ENCODE results near the gene ZNF385C. TPM values are rescaled to one million over a fixed set of nuclear protein-coding genes. Genes with fewer than 3 reads are reported as not detected.

The ZNF385C gene
- total and polyA plus RNA-seq, 2 donors (not counting 1 experiment from before 2014, with no cell fraction given) = 0.33 to 1.1 TPM

GRCh38 chr17:42060231-42060630, 38.0 kb downstream of the ZNF385C start:
- H3K4me3 ChIP-seq (ENCODE audit: control extremely low read depth in 1 of 5, extremely low read depth in 1 of 5, insufficient read depth in 1 of 5, low read depth in 2 of 5, low read length in 4 of 5) = no peak overlapping the region
- Mint-ChIP-seq H3K27ac (no peak overlapping the region), H3K27me3 (no peaks in the 10 kb centered on the region), H3K4me3 (no peak overlapping the region), H3K9me3 (ENCODE audit: insufficient read depth) (no peaks in the 10 kb centered on the region), H3K4me1 (peaks cover 15% of the 10 kb centered on the region)
- peaks cover 0 to 19% (median 0%) of the 10 kb centered on the region in 3 donors for H3K9me3 ChIP-seq (ENCODE audit: control extremely low read depth in 1 of 3, control insufficient read depth in 2 of 3, insufficient read depth in 1 of 3, low read length in 2 of 3)
- no peaks in the 10 kb centered on the region for H3K79me2 ChIP-seq (ENCODE audit: control insufficient read depth, insufficient read depth, low read length)
- H3K9ac ChIP-seq (ENCODE audit: low read length) = no peak overlapping the region
- ChIA-PET POLR2A (interaction anchor here (0.5 to 0.6 kb wide), 2 partner anchors 32 to 95 kb away, joined by 3 to 7 read pairs; no protein-coding TSS in a partner anchor), CTCF (interaction anchor here (1.0 kb wide), 1 partner anchor 97 kb away, joined by 4 read pairs; no protein-coding TSS in a partner anchor)
- H4K20me1 ChIP-seq (ENCODE audit: control insufficient read depth, insufficient read depth, low read length, poor library complexity, severe bottlenecking) = no peaks in the 10 kb centered on the region
- no peak overlapping the region for H2AFZ ChIP-seq (ENCODE audit: insufficient read depth, low read depth, low read length, poor library complexity, severe bottlenecking)
- no peak overlapping the region for H3K27ac ChIP-seq (ENCODE audit: low read length in 2 of 2)
- ATAC-seq (ENCODE audit: low read depth) (no peak), DNase-seq (no peak)
- H3K36me3 ChIP-seq (replicated peaks in 1 of 2; ENCODE audit: control extremely low read depth in 1 of 2, control insufficient read depth in 1 of 2, extremely low read depth in 1 of 2, insufficient read depth in 2 of 2, low read length in 1 of 2) = no peaks in the 10 kb centered on the region
- no peak for TF ChIP-seq EZH2 (IDR thresholded peaks at IDR 0.05; ENCODE audit: borderline replicate concordance, insufficient read depth, low read depth, low read length, poor library complexity, severe bottlenecking)
- no peak for TF ChIP-seq CTCF (IDR thresholded peaks at IDR 0.05)
- intact Hi-C loops (cut with micrococcal nuclease) = no loop called here
- H3K27me3 ChIP-seq (replicated peaks in 1 of 4; ENCODE audit: control extremely low read depth in 1 of 4, control insufficient read depth in 3 of 4, insufficient read depth in 4 of 4, low read length in 3 of 4) = peaks cover 0 to 3% (median 0%) of the 10 kb centered on the region in 4 experiments
- WGBS (ENCODE audit: insufficient coverage) = 91% methylated on average over 3 of the region's 4 CpGs
- peaks cover 14% of the 10 kb centered on the region in 2 donors for H3K4me1 ChIP-seq (ENCODE audit: control insufficient read depth in 2 of 2, insufficient read depth in 2 of 2, low read length in 2 of 2)
- H3K4me2 ChIP-seq (replicated peaks; ENCODE audit: low read depth, low read length, poor library complexity, severe bottlenecking) = no peak overlapping the region

- ATAC-seq (ENCODE audit: low read depth) = no peak
- ChIA-PET CTCF (interaction anchor here (0.5 to 1.0 kb wide), 2 partner anchors 14 to 97 kb away, joined by 4 to 5 read pairs; no protein-coding TSS in a partner anchor), POLR2A (interaction anchor here (0.6 kb wide), 1 partner anchor 32 kb away, joined by 7 read pairs; no protein-coding TSS in a partner anchor)
- Histone ChIP-seq H2AFZ (ENCODE audit: insufficient read depth, low read depth, low read length, poor library complexity, severe bottlenecking) (no peak overlapping the region), H3K36me3 (replicated peaks in 1 of 2; ENCODE audit: control extremely low read depth in 1 of 2, control insufficient read depth in 1 of 2, extremely low read depth in 1 of 2, insufficient read depth in 2 of 2, low read length in 1 of 2) (no peaks in the 10 kb centered on the region), H3K27me3 (replicated peaks in 1 of 4; ENCODE audit: control extremely low read depth in 1 of 4, control insufficient read depth in 3 of 4, insufficient read depth in 4 of 4, low read length in 3 of 4) (peaks cover 0 to 4% (median 0%) of the 10 kb centered on the region in 4 experiments), H3K4me3 (ENCODE audit: control extremely low read depth in 1 of 5, extremely low read depth in 1 of 5, insufficient read depth in 1 of 5, low read depth in 2 of 5, low read length in 4 of 5) (no peak overlapping the region), H3K9me3 (ENCODE audit: control extremely low read depth in 1 of 3, control insufficient read depth in 2 of 3, insufficient read depth in 1 of 3, low read length in 2 of 3) (peaks cover 0 to 19% (median 0%) of the 10 kb centered on the region in 3 donors), H3K4me1 (ENCODE audit: control insufficient read depth in 2 of 2, insufficient read depth in 2 of 2, low read length in 2 of 2) (peaks cover 11 to 12% of the 10 kb centered on the region in 2 donors), H3K27ac (ENCODE audit: low read length in 2 of 2) (no peak overlapping the region), H3K4me2 (replicated peaks; ENCODE audit: low read depth, low read length, poor library complexity, severe bottlenecking) (no peak overlapping the region), H3K9ac (ENCODE audit: low read length) (no peak overlapping the region), H4K20me1 (ENCODE audit: control insufficient read depth, insufficient read depth, low read length, poor library complexity, severe bottlenecking) (no peaks in the 10 kb centered on the region), H3K79me2 (ENCODE audit: control insufficient read depth, insufficient read depth, low read length) (no peaks in the 10 kb centered on the region)
- TF ChIP-seq CTCF (IDR thresholded peaks at IDR 0.05) = no peak
- H3K27me3 Mint-ChIP-seq = no peaks in the 10 kb centered on the region
- no peaks in the 10 kb centered on the region for H3K9me3 Mint-ChIP-seq (ENCODE audit: insufficient read depth)
- H3K4me1 Mint-ChIP-seq = peaks cover 13% of the 10 kb centered on the region
- intact Hi-C loops (cut with micrococcal nuclease) = no loop called here
- no peak overlapping the region for H3K27ac Mint-ChIP-seq
- 84% methylated on average over 1 of the region's 4 CpGs for WGBS (ENCODE audit: insufficient coverage)
- no peak overlapping the region for H3K4me3 Mint-ChIP-seq
- no peak for DNase-seq
These were observed 38.5 kb downstream of the ZNF385C start for GRCh38 chr17:42059815-42060214.

Measured in B cell (primary cell).